Stimulated activated CD4-positive, alpha-beta T cell treated with anti-CD3 and anti-CD28 coated beads, Interleukin-2, amount 100 ng/mL, for 48 hours (primary cell): Measurements from ENCODE around the gene FAM120AOS.
"Not testable (repeated sequence)": the region's sequence is repeated elsewhere in the genome, so short reads cannot be mapped to it uniquely, and the experiment has no call there.

Experiments used
- DNase-seq, 2 donors: peaks; one replicate each; pipeline ENCODE4 v3.0.0-alpha.2; 2020

FAM120AOS gene

DNA sequence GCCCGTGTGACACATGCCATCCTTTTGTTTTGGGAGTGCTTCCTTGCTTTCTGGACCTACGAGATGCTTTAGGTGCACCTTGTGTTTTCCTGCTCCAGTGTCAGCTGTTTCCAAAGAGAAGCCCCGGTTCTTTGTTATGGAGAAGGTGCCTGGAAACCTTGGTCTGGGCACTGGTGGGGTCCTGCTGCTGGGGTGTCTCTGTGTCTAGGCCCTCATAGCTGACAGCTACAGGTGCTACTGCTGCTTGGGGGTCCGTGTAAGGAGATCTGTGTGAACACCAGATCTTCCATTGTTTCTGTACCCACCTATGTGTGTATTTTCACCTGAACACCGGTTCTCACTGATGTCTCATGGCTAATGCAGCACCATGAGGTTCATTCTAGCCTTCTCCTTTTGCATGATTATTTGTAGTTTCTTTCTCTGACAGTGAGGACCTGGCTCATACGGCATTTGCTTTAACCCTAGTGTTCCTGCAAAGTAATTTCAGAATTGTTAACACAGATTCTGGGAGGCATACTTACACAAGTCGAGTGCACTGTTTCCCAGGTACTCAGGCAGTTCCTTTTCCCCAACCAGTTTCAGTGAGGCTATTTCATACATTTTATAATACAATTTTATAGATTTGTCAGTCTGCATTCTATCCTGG is 13.2 kb upstream of the FAM120AOS start:
- DNase-seq = no peak

DNA sequence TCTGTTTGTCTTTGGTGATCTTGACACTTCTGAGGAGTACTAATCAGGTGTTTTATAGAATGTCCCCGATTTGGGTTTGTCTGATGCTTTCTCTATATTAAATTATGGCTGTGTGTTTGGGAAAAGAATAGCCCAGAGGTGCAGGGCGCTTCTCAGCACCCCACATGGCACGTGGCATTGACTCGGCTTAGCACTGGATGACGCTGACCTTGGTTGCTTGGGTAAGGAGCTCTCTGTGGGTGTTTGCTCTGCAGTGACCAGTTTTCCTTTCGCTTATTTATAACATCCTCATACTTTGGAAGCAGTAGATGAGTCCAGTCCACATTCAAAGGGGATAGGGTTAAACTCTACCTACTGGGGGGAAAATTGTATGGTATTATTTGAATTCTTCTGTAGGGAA is 12.5 kb upstream of the FAM120AOS start:
- no peak for DNase-seq

DNA sequence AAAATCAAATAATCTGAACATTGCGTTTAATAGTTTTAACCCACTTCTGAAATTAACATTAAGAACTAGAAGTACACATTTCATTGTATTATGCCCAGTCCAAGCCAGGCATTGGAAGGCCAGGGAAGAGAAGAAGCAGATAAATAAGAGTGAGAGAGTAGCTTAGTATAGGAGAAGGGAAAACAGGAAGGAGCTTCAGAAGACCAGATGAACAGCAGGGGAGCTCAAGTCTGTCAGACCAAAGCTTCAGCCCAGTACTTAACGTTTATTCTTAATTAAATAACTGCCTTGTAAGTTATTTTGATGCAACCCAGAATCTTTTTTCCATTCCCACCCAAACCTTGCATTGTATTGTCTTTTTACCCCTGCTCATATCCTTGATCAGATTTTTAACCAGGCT is 11.5 kb upstream of the FAM120AOS start:
- DNase-seq = no peak

DNA sequence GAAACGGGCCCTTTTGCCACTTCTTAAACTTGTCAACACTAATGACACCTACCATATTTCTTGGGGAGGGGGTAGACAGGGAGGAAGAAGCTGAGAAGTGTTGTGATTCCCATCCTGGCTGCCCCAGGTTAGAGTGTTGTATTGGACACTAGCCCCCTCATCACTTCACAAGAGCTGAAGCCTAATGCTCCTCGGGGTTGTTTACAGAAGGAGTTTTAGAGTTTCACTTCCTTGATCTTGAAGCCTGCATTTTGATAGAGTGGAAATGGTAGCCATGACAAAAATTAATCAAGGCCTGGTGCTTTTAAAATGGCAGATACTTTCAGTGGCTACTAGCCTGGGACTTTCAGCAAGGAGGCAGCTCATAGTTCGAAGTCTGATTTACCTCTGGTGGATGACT is 11.0 kb upstream of the FAM120AOS start:
- DNase-seq = no peak

- DNase-seq = no peak
Observed at GRCh38 chr9:93463638-93464248, 10.4 kb upstream of the FAM120AOS start.

DNA sequence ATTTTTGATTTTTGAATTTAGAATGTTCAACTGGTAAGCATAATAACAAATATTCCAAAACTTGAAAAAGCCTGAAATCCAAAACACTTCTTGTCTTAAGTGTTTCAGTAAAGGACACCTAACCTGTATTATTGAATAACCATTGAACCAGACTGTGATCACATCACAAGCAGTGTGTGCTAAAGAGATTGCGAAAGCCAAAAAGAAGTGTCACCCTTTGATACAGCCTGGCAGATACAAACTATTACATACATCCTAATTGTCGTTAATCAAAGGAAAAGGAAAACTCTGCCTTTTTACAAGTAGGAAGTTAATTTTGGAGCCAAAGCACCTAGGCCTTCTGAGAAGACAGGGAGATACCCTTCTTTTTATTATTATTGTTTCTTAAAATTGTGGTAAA is 8.4 kb upstream of the FAM120AOS start:
- no peak for DNase-seq

- DNase-seq = no peak
Observed at GRCh38 chr9:93461414-93461743, 8.0 kb upstream of the FAM120AOS start.

GRCh38 chr9:93460689-93461413 is 7.5 kb upstream of the FAM120AOS start:
- DNase-seq = no peak

- DNase-seq = no peak
Observed at GRCh38 chr9:93459432-93459847, 6.1 kb upstream of the FAM120AOS start.

GRCh38 chr9:93458712-93459111 is 5.3 kb upstream of the FAM120AOS start:
- no peak for DNase-seq

- DNase-seq = no peak
Observed at GRCh38 chr9:93457006-93457405, 3.6 kb upstream of the FAM120AOS start.

DNA sequence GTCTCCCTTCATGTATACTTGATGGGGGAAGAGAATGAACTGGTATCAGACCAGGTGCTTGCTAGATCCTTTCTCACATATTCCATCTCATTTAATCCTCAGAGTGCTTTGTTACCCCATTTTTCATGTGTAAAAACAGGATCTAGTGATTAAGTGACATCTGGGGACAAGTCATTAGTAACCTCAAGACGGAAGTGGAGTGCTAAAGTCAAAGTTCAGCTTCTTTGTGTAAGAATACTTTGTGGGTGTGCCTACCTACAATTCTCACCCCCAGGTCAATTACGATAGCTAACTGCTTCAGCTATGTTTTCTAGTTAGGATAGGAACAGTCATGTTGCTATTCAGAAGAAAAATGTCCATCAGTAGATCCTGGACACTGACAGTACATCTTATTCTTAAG is 3.1 kb upstream of the FAM120AOS start:
- DNase-seq = no peak

- no peak for DNase-seq
Observed at GRCh38 chr9:93456022-93456421, 2.6 kb upstream of the FAM120AOS start.

- peak in 1 of 2 donors; percentile 5 for DNase-seq
Observed at GRCh38 chr9:93452710-93453046, 703 bp downstream of the FAM120AOS start.

DNA sequence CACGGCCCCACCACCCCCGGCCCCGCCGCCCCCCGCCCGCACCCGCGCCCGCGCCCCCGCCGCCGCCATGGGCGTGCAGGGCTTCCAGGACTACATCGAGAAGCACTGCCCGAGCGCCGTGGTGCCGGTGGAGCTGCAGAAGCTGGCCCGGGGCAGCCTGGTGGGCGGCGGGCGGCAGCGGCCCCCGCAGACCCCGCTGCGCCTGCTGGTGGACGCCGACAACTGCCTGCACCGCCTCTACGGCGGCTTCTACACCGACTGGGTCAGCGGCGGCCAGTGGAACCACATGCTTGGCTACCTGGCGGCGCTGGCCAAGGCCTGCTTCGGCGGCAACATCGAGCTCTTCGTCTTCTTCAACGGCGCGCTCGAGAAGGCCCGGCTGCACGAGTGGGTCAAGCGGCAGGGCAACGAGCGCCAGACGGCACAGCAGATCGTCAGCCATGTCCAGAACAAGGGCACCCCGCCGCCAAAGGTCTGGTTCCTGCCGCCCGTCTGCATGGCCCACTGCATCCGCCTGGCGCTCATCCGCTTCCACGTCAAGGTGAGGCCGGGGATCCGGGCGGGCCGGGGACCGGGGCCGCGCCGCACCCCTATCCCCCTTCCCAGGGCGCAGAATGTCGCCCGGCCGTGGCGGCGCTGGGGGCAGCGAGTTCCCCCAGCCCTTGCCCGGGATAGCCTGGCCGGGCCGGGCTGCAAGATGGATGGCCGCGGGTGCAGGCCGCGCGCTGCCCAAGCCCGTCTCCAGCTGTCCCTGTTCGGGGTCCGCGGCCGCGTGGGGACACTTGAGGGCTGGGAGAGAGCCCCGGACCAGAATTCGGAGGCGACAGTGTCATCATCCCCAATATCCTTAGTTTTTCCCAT is 1.3 kb downstream of the FAM120AOS start:
- DNase-seq = peak; percentile 37 to 38

DNA sequence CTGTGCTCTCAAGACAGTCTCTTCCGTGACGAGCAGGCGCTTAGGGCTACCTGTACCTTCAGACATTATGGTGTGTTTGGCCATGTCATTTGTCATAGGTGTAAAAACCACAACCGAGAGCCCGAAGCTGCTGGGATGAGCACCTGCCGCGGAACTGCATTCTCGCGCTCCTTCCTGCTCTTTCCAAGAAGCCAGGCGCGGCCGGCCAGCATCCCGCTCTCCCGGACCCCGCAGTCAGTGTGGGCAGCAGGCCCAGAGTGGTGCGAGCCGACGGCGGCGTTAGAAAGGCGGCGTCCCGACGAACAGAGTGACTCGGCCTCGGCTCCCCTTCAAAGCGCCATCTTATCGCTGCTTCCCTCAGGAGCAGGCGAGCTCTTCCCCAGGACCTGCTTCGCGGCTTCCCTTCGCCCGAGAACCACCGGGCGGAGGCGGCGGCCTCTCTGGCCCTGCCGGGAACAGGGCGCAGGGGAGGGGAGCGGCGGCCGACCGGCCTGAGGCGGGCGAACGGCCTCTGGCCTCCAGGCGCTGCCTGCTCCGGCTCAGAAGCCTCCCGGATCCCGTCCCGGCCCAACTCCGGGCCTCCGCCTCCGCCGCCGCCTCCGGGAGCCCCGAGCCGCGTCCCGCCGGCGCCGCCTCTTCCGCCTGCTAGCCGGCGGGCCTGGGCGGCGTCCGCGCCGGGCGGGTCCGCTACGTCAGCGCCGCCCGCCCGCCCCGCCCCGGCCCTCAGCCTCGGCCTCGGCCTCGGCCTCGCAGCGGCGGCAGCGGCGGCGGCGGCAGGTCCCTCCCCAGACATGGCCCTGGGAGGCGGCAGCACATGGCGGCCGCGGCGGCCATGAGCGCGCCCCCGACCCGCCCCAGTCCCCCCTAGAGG is 2.2 kb downstream of the FAM120AOS start, which contains the start of gene FAM120A:
FAM120A (plus strand) TSS at position 741 of the 871 bp plus-strand sequence. CDS start 231 bp downstream, outside the sequence.
- DNase-seq = peak; percentile 51 to 62

- DNase-seq = no peak
Observed at GRCh38 chr9:93447655-93448054, 5.7 kb downstream of the FAM120AOS start.

GRCh38 chr9:93446073-93446472 is 7.3 kb downstream of the FAM120AOS start:
- no peak for DNase-seq

GRCh38 chr9:93440896-93441580 is 12.3 kb downstream of the FAM120AOS start:
- DNase-seq = no peak

DNA sequence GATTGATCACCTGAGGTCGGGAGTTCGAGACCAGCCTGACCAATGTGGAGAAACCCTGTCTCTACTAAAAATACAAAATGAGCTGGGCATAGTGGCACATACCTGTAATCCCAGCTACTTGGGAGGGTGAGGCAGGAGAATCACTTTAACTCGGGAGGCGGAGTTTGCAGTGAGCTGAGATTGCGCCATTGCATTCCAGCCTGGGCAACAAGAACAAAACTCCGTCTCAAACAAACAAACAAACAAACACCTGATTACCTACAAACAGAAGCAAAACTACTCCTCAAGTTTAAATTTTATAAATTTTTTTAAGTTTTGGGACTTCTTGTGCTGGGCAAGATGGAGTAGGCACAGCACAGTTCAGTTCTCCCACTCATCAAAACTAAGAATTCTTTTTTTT is 14.1 kb downstream of the FAM120AOS start:
- not testable (repeated sequence) for DNase-seq

GRCh38 chr9:93437996-93438395 is 15.4 kb downstream of the FAM120AOS start:
- no peak for DNase-seq
